Thymus (tissue), 11 donors: ENCODE measurements around the gene TBC1D1. TPM values are rescaled to one million over a fixed set of nuclear protein-coding genes. Genes with fewer than 3 reads are reported as not detected.
A peak's percentile ranks its signal among the peaks of the same experiment; 100 is the strongest.

Experiments used
- DNase-seq, 9 donors: peaks; one replicate each; pipeline ENCODE4 v3.0.0-alpha.2; 2013; ENCODE audit warnings: low spot score in 9 of 9, low read depth in 6 of 9, missing footprints in 1 of 9
- H3K27ac ChIP-seq, 2 donors: one replicate each; pipeline ENCODE4 v1.5.1; 2013; ENCODE audit warnings: control low read depth in 1 of 2, low read depth in 1 of 2, low read length in 1 of 2, mild to moderate bottlenecking in 1 of 2, moderate library complexity in 1 of 2
- H3K27me3 ChIP-seq, 2 donors: one replicate each; pipeline ENCODE4 v1.5.1; 2013; ENCODE audit warnings: low read length in 1 of 2; ENCODE audit not compliant: control insufficient read depth in 2 of 2, insufficient read depth in 1 of 2
- H3K36me3 ChIP-seq, 2 donors: one replicate each; pipeline ENCODE4 v1.5.1; 2013; ENCODE audit warnings: low read length in 1 of 2, mild to moderate bottlenecking in 1 of 2, moderate library complexity in 1 of 2; ENCODE audit not compliant: control insufficient read depth in 2 of 2, insufficient read depth in 2 of 2
- H3K4me1 ChIP-seq, 2 donors: one replicate each; pipeline ENCODE4 v1.5.1; 2013; ENCODE audit warnings: low read length in 2 of 2; ENCODE audit not compliant: control insufficient read depth in 2 of 2, insufficient read depth in 2 of 2
- H3K4me3 ChIP-seq, 2 donors: one replicate each; pipeline ENCODE4 v1.5.1; 2013; ENCODE audit warnings: low read length in 2 of 2, control low read depth in 1 of 2, mild to moderate bottlenecking in 1 of 2
- H3K9me3 ChIP-seq, 2 donors: one replicate each; pipeline ENCODE4 v1.5.1; 2013; ENCODE audit warnings: low read length in 1 of 2, mild to moderate bottlenecking in 1 of 2; ENCODE audit not compliant: control insufficient read depth in 2 of 2, insufficient read depth in 1 of 2
- WGBS: extraction: QIAGEN DNeasy Blood & Tissue Kit; methylation state at CpG from one replicate; pipeline ENCODE4 v1.1.7; 2013; 5-methylcytosine and 5-hydroxymethylcytosine counted together
- polyA plus RNA-seq: library from polyadenylated mRNA; stranded (reverse); fragments of 200-250 nt; gene quantifications from one replicate; pipeline ENCODE4 v1.2.3, GENCODE V29; 2013
- total RNA-seq: library from RNA; stranded (reverse); fragments of 120-200 nt; gene quantifications from one replicate; pipeline ENCODE4 v1.2.4, GENCODE V29; 2013
- donor health status: healthy.

The TBC1D1 gene
- total and polyA plus RNA-seq, 2 donors, result 49.9 to 65.7 TPM

DNA sequence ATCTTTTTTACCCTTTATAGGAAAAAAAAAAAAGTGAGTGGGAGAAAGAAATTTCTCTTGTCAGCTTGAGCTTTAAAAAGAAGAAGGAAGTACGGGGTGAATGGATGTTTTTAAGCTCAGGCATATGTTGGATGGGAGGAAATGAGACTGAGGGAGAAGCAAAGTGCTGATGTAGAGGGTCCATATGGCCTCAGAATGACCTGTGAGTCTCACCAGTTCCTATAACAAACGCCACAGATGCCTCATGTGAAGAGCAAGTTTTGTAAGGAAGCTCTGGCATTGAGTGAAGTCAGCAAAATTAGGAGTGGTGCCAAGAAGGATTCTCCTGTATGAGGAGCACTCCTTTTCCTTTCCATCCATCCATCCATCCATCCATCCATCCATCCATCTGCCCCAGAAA, 283.9 kb downstream of the TBC1D1 start:
- H3K9me3 ChIP-seq, result no peaks in the 10 kb centered on the region
- no peak overlapping the region for H3K27ac ChIP-seq
- H3K27me3 ChIP-seq, result no peaks in the 10 kb centered on the region
- H3K4me1 ChIP-seq, result peaks cover 34 to 62% of the 10 kb centered on the region in 2 donors
- no peak overlapping the region for H3K4me3 ChIP-seq
- WGBS, result 22% methylated on average over 2 of the region's 2 CpGs
- DNase-seq, result no peak
- no peaks in the 10 kb centered on the region for H3K36me3 ChIP-seq

DNA sequence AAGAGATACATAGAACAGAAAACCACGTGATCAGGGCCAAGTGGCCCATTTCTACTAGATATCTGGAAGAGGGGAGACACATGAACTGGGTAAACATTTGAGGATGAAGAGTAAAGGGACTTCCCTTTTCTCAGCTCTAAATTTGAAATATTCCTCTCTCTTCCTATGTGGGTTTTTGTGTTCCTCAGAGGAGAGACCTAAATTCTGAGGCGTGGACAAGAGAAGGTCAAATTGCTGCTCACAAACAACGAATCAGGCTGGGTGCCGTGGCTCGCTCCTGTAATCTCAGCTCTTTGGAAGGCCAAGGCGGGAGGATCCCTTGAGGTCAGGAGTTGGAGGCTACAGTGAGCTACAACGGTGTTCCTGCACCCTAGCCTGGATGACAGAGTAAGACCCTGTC, 285.3 kb downstream of the TBC1D1 start:
- H3K27ac ChIP-seq, result no peak overlapping the region
- 75% methylated on average over 7 of the region's 7 CpGs for WGBS

DNA sequence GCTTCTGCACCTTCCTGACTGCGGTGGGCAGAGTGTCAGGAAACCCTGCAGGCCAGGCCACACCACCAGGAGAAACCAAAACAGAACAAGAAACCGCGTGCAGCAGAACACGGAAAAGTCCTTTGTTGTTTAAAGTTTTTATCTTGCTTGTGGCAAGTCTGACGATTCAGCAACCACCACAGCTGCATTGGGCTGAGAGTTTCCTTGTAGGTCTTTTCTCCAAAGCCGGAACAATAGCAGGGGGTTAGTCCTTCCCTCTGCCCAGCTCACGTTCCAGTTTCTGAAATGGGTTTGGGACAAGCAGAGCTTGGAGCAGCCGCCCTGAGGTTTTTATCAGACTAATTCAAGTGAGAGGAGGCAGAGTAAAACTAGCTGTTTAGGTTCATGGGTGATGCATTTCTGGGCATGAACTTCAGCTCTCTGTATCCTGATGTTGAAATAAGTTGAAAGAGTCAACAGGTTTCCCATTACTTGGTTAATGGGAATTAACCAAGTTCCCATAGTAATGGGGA, 286.2 kb downstream of the TBC1D1 start:
- no peaks in the 10 kb centered on the region for H3K27me3 ChIP-seq
- H3K36me3 ChIP-seq, result no peaks in the 10 kb centered on the region
- no peaks in the 10 kb centered on the region for H3K9me3 ChIP-seq
- peaks cover 34 to 66% of the 10 kb centered on the region in 2 donors for H3K4me1 ChIP-seq
- WGBS, result 4% methylated on average over 8 of the region's 8 CpGs
- H3K4me3 ChIP-seq, result peak overlapping the region in 1 of 2 donors; percentile 42
- H3K27ac ChIP-seq, result peak overlapping the region; percentile 80 to 91
- DNase-seq, result peak in 8 of 9 donors; percentile 37 to 85 (median 63)

More for the DNA sequence above, 285.3 kb downstream of the TBC1D1 start:
- no peaks in the 10 kb centered on the region for H3K9me3 ChIP-seq
- peaks cover 34 to 70% of the 10 kb centered on the region in 2 donors for H3K4me1 ChIP-seq
- no peak for DNase-seq
- H3K4me3 ChIP-seq, result no peak overlapping the region
- H3K36me3 ChIP-seq, result no peaks in the 10 kb centered on the region
- H3K27me3 ChIP-seq, result no peaks in the 10 kb centered on the region

DNA sequence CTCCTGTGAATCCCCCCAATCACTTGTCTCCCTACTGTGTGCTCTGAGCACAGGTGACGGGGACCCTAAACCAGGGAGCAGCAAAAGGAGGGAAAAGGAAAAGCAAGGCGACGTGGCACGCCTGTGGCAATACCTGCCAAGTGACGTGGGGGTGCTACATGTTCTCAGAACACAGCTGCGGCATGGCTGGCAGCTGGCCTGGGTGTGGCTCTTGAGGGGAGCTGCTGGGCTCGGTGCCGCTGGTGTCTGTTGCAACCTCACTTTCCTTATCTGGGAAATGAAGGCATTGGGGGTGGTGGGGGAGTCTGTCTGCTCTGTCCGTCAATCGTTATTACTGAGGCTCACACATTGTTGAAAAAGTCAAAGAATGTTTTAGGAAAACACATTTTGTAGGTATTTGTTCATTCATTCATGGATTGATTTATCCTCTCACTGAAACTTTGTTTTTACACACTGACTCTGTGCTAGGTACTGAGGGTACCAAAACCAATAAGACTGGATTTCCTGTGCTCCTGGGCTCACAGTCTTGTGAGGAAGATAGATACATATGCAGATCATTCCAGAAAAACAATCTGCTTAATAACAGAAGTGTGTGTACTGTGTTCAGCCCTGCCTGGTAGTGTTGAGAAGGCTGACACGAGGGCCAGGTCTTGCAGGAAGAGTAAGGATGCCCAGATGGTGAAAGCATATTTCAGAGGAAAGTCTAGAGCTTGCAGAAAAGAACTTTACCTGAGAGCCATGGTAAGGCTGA, 286.9 kb downstream of the TBC1D1 start:
- peak overlapping the region; percentile 80 to 91 for H3K27ac ChIP-seq
- peak in 8 of 9 donors; percentile 42 to 85 (median 58) for DNase-seq
- no peaks in the 10 kb centered on the region for H3K36me3 ChIP-seq
- H3K27me3 ChIP-seq, result no peaks in the 10 kb centered on the region
- peaks cover 34 to 63% of the 10 kb centered on the region in 2 donors for H3K4me1 ChIP-seq
- peaks cover 0 to 3% of the 10 kb centered on the region in 2 donors for H3K9me3 ChIP-seq
- peak overlapping the region in 1 of 2 donors; percentile 42 for H3K4me3 ChIP-seq
- 6% methylated on average over 11 of the region's 11 CpGs for WGBS

DNA sequence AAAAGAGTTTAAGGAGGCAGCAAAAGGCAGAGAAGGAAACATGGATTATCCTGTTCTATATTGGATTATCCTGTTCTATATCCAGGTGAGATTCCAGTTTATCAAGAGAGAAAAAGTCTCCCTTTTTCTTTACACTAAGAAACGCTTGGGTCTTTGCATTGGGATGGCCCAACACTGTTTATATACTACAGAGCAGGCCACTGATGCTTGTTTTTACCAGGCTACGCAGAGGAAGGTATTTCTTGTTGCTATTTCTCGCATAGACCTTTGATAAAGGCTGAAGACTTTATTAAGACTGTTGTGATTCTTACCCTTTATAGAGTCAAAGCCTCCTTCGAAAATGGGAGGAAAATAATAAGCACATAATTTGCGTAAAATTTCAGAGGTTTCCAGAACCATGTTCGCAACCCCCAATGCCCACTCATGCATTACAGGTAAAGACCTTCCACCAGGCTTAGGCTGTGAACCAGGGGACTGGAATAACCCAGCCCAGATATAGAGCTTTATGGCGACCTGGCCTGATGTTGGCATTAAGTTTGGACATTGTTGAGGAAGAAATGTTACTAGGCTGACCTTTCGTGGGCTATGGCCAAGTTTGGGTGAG, 287.6 kb downstream of the TBC1D1 start:
- H3K4me3 ChIP-seq, result no peak overlapping the region
- peaks cover 34 to 67% of the 10 kb centered on the region in 2 donors for H3K4me1 ChIP-seq
- WGBS, result 73% methylated on average over 8 of the region's 8 CpGs
- H3K9me3 ChIP-seq, result peaks cover 0 to 7% of the 10 kb centered on the region in 2 donors
- no peaks in the 10 kb centered on the region for H3K27me3 ChIP-seq
- DNase-seq, result no peak
- H3K36me3 ChIP-seq, result no peaks in the 10 kb centered on the region
- no peak overlapping the region for H3K27ac ChIP-seq

DNA sequence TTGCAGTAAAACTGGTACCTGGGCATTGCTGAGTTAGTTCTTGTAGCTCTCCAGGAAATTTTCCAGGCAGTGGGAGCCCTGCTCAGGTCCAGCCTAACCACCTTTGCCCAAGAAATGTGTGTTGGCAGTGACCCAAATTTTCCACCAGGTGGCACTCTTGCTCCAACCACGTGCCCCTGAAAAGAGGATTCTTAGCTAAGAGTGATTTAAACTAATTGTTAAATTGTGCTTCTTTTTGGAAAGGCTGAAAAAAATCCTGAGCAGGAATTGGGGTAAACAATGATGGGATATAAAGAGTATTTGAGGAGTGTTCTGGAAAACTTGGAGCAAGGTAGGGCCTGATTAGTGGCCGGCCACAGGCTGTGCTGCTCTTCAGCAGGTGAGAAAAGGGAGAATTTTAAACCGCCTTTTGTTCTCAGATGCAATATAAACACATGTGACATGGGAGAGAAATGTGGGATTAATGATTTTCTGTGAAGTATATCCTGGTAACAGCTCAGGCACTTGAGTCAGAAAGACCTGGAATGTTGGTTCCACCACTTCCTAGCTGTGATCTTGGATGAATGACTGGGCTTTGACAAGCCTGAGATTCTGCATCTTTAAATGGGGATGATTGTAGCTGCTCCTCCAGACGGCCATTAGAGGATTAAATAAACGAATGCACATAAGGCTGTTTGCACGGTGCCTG, 288.9 kb downstream of the TBC1D1 start:
- H3K4me1 ChIP-seq, result peaks cover 29 to 59% of the 10 kb centered on the region in 2 donors
- 78% methylated on average over 6 of the region's 6 CpGs for WGBS
- H3K27ac ChIP-seq, result peak overlapping the region in 1 of 2 donors; percentile 31
- DNase-seq, result peak in 8 of 9 donors; percentile 58 to 87 (median 77)
- peaks cover 0 to 7% of the 10 kb centered on the region in 2 donors for H3K9me3 ChIP-seq
- H3K27me3 ChIP-seq, result no peaks in the 10 kb centered on the region
- no peaks in the 10 kb centered on the region for H3K36me3 ChIP-seq
- H3K4me3 ChIP-seq, result no peak overlapping the region

DNA sequence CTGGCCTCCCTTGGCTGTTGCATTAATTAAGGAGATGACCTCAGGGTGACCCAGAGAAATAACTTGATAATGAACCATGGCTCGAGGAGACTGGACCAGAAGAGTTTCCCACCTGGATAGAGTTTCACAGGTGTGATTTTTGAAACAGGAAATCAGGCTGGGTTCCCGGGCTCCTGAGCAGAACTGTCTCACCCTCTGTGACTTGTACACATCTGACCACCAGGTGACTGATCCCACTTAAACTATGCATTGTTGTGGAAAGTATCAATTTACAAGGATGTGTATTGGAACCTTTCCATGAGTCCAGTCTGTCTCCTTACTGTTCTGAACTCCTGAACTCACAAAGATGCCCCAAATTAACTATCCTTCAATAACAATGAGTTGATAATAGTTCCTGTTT, 289.6 kb downstream of the TBC1D1 start:
- H3K27ac ChIP-seq, result no peak overlapping the region
- H3K9me3 ChIP-seq, result peaks cover 0 to 7% of the 10 kb centered on the region in 2 donors
- 63% methylated on average over 2 of the region's 2 CpGs for WGBS
- H3K4me3 ChIP-seq, result no peak overlapping the region
- DNase-seq, result no peak
- no peaks in the 10 kb centered on the region for H3K36me3 ChIP-seq
- H3K4me1 ChIP-seq, result peaks cover 23 to 54% of the 10 kb centered on the region in 2 donors
- H3K27me3 ChIP-seq, result no peaks in the 10 kb centered on the region

DNA sequence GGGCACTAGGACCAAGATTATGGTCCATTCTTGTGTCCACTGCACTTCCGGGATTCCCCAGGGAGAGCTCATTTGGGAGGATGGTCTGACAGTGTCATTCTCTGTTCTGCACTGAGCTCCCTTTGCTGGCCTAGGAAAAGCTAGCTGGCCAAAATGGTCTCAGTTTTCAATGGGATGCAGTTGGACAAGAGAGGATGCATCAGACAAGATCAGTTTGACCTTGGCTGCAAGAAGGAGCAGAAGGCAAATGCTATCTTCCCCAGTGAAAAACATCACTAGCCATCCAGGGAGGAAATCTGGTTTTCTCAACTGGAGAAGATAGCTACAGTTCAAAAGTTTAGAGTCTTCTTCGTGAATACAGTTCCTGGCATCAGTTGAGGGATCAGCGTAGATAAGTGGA, 290.4 kb downstream of the TBC1D1 start:
- no peak overlapping the region for H3K4me3 ChIP-seq
- peaks cover 0 to 7% of the 10 kb centered on the region in 2 donors for H3K9me3 ChIP-seq
- no peaks in the 10 kb centered on the region for H3K27me3 ChIP-seq
- no peak for DNase-seq
- no peaks in the 10 kb centered on the region for H3K36me3 ChIP-seq
- WGBS, result 96% methylated on average over 3 of the region's 3 CpGs
- no peak overlapping the region for H3K27ac ChIP-seq
- peaks cover 20 to 46% of the 10 kb centered on the region in 2 donors for H3K4me1 ChIP-seq
